HEK293 (cell line): Measurements from ENCODE around the gene ARL6IP5.

Experiments used
- CTCF ChIA-PET: fragments of 350-600 bp; formaldehyde crosslinking; extraction: SDS; loops from one replicate; lab custom pipeline; 2021; ENCODE audit warnings: antibody characterized with exemption; lab: Yijun Ruan, JAX
- POLR2A ChIA-PET: fragments of 300-600 bp; formaldehyde crosslinking; extraction: SDS; loops from one replicate; lab custom pipeline; 2020; ENCODE audit warnings: antibody characterized with exemption, inconsistent platforms; lab: Yijun Ruan, JAX
- H3K27ac ChIP-seq: fragments of 200-500 bp; sonication (Bioruptor generic); 2 replicates; pipeline ENCODE4 v1.5.1; 2014; ENCODE audit warnings: low read depth, low read length, control low read depth, inconsistent platforms; ENCODE audit errors: extremely low read depth
- H3K36me3 ChIP-seq, 2 experiments: fragments of 200-500 bp in 1 of 2; sonication (Bioruptor generic) in 1 of 2; 1 replicate in 1 of 2; 2 replicates in 1 of 2; pipeline ENCODE4 v1.5.1; 2014 to 2017; ENCODE audit warnings: inconsistent platforms in 2 of 2, low read length in 2 of 2; ENCODE audit not compliant: control insufficient read depth in 2 of 2, insufficient read depth in 1 of 2
- H3K4me1 ChIP-seq: fragments of 200-500 bp; sonication (Bioruptor generic); 2 replicates; pipeline ENCODE4 v1.5.1; 2014; ENCODE audit warnings: mild to moderate bottlenecking, low read length, inconsistent platforms; ENCODE audit not compliant: control insufficient read depth, insufficient read depth
- H3K4me3 ChIP-seq: 2 replicates; pipeline ENCODE4 v1.5.1; 2011; ENCODE audit warnings: low read depth, mild to moderate bottlenecking, control low read depth, low read length, moderate library complexity
- H3K9me3 ChIP-seq: fragments of 200-500 bp; sonication (Bioruptor generic); 2 replicates; pipeline ENCODE4 v1.5.1; 2014; ENCODE audit warnings: low read depth, low read length, inconsistent platforms; ENCODE audit not compliant: control insufficient read depth, insufficient read depth
- GLI4 ChIP-seq: fragments of 450-650 bp; formaldehyde crosslinking; IDR thresholded peaks from 2 replicates; pipeline ENCODE4 v1.5.1; 2016; ENCODE audit warnings: missing biosample characterization, missing genetic modification characterization
- KLF1 ChIP-seq: fragments of 450-650 bp; formaldehyde crosslinking; IDR thresholded peaks from 2 replicates; pipeline ENCODE4 v1.5.1; 2016; ENCODE audit warnings: missing biosample characterization, missing genetic modification characterization
- SCRT2 ChIP-seq: fragments of 450-650 bp; formaldehyde crosslinking; IDR thresholded peaks from 2 replicates; pipeline ENCODE4 v1.5.1; 2016; ENCODE audit warnings: missing biosample characterization, missing genetic modification characterization
- ZNF157 ChIP-seq: fragments of 450-650 bp; formaldehyde crosslinking; IDR thresholded peaks from 2 replicates; pipeline ENCODE4 v1.5.1; 2016; ENCODE audit warnings: missing biosample characterization, missing genetic modification characterization
- ZNF221 ChIP-seq: fragments of 450-650 bp; formaldehyde crosslinking; IDR thresholded peaks from 2 replicates; pipeline ENCODE4 v1.5.1; 2017; ENCODE audit warnings: missing biosample characterization, missing genetic modification characterization, borderline replicate concordance
- ZNF311 ChIP-seq: fragments of 450-650 bp; formaldehyde crosslinking; IDR thresholded peaks from 2 replicates; pipeline ENCODE4 v1.5.1; 2017; ENCODE audit warnings: missing biosample characterization, missing genetic modification characterization, borderline replicate concordance
- ZNF350 ChIP-seq: fragments of 450-650 bp; formaldehyde crosslinking; IDR thresholded peaks from 2 replicates; pipeline ENCODE4 v1.5.0; 2017; ENCODE audit warnings: missing biosample characterization, mild to moderate bottlenecking, missing genetic modification characterization
- ZNF777 ChIP-seq: fragments of 450-650 bp; formaldehyde crosslinking; IDR thresholded peaks from 2 replicates; pipeline ENCODE4 v1.5.1; 2017; ENCODE audit warnings: missing biosample characterization, missing genetic modification characterization, borderline replicate concordance
- ZSCAN23 ChIP-seq: fragments of 450-650 bp; formaldehyde crosslinking; IDR thresholded peaks from 2 replicates; pipeline ENCODE4 v1.5.1; 2016; ENCODE audit warnings: missing biosample characterization, missing genetic modification characterization
- TF ChIP-seq, protein P1 (sequence below): fragments of 450-650 bp; formaldehyde crosslinking; IDR thresholded peaks from 2 replicates; pipeline ENCODE4 v1.5.1; 2016; ENCODE audit warnings: missing biosample characterization, missing genetic modification characterization
- TF ChIP-seq, protein P2 (sequence below): fragments of 450-650 bp; IDR thresholded peaks from 2 replicates; pipeline ENCODE4 v1.5.1; 2018; ENCODE audit warnings: missing biosample characterization, missing genetic modification characterization
- TF ChIP-seq, protein P3 (sequence below): fragments of 450-650 bp; formaldehyde crosslinking; IDR thresholded peaks from 2 replicates; pipeline ENCODE4 v1.5.1; 2016; ENCODE audit warnings: missing biosample characterization, missing genetic modification characterization, borderline replicate concordance
- TF ChIP-seq, protein P4 (sequence below): fragments of 450-650 bp; formaldehyde crosslinking; IDR thresholded peaks from 2 replicates; pipeline ENCODE4 v1.5.1; 2017; ENCODE audit warnings: missing biosample characterization, mild to moderate bottlenecking, missing genetic modification characterization, moderate library complexity
- TF ChIP-seq, protein P5 (sequence below): fragments of 450-650 bp; formaldehyde crosslinking; IDR thresholded peaks from 2 replicates; pipeline ENCODE4 v1.5.1; 2017; ENCODE audit warnings: missing biosample characterization, missing genetic modification characterization

ARL6IP5 gene

DNA sequence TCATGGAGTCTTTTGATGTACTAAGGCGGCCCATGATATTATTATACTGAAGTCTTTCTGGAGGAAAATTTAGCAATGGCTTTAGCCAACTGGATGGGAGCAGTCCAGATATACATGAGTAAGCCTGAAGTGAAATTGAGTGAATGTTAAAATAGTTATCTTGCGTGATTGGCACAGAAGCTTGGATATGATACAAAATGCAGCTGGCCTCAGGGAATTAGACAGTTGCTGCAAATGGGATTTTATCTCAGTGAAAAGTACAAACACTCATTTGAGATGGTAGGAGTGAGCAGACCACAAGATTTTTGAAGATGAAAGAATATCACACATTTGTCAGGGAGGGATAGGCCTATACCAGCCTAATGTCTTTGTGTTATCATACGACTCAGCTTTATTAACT lies 28.8 kb downstream of the ARL6IP5 start (continued):
- TF ChIP-seq, protein P1, sequence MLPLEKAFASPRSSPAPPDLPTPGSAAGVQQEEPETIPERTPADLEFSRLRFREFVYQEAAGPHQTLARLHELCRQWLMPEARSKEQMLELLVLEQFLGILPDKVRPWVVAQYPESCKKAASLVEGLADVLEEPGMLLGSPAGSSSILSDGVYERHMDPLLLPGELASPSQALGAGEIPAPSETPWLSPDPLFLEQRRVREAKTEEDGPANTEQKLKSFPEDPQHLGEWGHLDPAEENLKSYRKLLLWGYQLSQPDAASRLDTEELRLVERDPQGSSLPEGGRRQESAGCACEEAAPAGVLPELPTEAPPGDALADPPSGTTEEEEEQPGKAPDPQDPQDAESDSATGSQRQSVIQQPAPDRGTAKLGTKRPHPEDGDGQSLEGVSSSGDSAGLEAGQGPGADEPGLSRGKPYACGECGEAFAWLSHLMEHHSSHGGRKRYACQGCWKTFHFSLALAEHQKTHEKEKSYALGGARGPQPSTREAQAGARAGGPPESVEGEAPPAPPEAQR (tag by site-specific recombination), result no peak
- TF ChIP-seq KLF1 (tag by site-specific recombination), result no peak
- TF ChIP-seq, protein P2, sequence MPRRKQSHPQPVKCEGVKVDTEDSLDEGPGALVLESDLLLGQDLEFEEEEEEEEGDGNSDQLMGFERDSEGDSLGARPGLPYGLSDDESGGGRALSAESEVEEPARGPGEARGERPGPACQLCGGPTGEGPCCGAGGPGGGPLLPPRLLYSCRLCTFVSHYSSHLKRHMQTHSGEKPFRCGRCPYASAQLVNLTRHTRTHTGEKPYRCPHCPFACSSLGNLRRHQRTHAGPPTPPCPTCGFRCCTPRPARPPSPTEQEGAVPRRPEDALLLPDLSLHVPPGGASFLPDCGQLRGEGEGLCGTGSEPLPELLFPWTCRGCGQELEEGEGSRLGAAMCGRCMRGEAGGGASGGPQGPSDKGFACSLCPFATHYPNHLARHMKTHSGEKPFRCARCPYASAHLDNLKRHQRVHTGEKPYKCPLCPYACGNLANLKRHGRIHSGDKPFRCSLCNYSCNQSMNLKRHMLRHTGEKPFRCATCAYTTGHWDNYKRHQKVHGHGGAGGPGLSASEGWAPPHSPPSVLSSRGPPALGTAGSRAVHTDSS, result no peak
- TF ChIP-seq, protein P3, sequence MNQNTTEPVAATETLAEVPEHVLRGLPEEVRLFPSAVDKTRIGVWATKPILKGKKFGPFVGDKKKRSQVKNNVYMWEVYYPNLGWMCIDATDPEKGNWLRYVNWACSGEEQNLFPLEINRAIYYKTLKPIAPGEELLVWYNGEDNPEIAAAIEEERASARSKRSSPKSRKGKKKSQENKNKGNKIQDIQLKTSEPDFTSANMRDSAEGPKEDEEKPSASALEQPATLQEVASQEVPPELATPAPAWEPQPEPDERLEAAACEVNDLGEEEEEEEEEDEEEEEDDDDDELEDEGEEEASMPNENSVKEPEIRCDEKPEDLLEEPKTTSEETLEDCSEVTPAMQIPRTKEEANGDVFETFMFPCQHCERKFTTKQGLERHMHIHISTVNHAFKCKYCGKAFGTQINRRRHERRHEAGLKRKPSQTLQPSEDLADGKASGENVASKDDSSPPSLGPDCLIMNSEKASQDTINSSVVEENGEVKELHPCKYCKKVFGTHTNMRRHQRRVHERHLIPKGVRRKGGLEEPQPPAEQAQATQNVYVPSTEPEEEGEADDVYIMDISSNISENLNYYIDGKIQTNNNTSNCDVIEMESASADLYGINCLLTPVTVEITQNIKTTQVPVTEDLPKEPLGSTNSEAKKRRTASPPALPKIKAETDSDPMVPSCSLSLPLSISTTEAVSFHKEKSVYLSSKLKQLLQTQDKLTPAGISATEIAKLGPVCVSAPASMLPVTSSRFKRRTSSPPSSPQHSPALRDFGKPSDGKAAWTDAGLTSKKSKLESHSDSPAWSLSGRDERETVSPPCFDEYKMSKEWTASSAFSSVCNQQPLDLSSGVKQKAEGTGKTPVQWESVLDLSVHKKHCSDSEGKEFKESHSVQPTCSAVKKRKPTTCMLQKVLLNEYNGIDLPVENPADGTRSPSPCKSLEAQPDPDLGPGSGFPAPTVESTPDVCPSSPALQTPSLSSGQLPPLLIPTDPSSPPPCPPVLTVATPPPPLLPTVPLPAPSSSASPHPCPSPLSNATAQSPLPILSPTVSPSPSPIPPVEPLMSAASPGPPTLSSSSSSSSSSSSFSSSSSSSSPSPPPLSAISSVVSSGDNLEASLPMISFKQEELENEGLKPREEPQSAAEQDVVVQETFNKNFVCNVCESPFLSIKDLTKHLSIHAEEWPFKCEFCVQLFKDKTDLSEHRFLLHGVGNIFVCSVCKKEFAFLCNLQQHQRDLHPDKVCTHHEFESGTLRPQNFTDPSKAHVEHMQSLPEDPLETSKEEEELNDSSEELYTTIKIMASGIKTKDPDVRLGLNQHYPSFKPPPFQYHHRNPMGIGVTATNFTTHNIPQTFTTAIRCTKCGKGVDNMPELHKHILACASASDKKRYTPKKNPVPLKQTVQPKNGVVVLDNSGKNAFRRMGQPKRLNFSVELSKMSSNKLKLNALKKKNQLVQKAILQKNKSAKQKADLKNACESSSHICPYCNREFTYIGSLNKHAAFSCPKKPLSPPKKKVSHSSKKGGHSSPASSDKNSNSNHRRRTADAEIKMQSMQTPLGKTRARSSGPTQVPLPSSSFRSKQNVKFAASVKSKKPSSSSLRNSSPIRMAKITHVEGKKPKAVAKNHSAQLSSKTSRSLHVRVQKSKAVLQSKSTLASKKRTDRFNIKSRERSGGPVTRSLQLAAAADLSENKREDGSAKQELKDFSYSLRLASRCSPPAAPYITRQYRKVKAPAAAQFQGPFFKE (tag by site-specific recombination), result no peak
- TF ChIP-seq ZSCAN23 (tag by site-specific recombination), result no peak
- TF ChIP-seq, protein P4, sequence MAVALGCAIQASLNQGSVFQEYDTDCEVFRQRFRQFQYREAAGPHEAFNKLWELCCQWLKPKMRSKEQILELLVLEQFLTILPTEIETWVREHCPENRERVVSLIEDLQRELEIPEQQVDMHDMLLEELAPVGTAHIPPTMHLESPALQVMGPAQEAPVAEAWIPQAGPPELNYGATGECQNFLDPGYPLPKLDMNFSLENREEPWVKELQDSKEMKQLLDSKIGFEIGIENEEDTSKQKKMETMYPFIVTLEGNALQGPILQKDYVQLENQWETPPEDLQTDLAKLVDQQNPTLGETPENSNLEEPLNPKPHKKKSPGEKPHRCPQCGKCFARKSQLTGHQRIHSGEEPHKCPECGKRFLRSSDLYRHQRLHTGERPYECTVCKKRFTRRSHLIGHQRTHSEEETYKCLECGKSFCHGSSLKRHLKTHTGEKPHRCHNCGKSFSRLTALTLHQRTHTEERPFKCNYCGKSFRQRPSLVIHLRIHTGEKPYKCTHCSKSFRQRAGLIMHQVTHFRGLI (tag by site-specific recombination), result no peak
- TF ChIP-seq ZNF350 (tag by site-specific recombination), result no peak
- no peak for TF ChIP-seq ZNF221 (tag by site-specific recombination)
- no peak for TF ChIP-seq ZNF777 (tag by site-specific recombination)
- TF ChIP-seq, protein P5, sequence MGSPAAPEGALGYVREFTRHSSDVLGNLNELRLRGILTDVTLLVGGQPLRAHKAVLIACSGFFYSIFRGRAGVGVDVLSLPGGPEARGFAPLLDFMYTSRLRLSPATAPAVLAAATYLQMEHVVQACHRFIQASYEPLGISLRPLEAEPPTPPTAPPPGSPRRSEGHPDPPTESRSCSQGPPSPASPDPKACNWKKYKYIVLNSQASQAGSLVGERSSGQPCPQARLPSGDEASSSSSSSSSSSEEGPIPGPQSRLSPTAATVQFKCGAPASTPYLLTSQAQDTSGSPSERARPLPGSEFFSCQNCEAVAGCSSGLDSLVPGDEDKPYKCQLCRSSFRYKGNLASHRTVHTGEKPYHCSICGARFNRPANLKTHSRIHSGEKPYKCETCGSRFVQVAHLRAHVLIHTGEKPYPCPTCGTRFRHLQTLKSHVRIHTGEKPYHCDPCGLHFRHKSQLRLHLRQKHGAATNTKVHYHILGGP (tag by site-specific recombination), result no peak
- TF ChIP-seq ZNF157 (tag by site-specific recombination), result no peak
- TF ChIP-seq ZNF311 (tag by site-specific recombination), result no peak

DNA sequence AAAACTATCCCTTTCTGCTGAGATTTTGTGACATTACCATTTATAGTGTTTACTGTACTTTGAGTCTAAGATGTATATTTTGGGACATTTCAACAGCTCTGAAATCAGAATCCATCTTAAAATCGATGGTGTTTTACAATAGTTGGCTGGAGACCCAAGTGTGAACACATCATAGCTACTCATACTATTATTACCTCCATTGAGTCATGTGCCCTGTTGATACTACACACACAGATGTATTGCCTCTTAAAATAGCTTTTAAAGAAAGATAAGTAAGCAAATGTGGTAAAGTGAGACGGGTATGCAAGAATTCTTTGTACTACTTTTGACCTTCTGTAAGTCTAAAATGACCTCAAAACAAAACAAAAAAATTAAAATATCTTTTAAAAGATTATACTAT lies 31.0 kb downstream of the ARL6IP5 start:
- no peaks in the 10 kb centered on the region for H3K4me1 ChIP-seq
- ChIA-PET POLR2A (no interaction called here), CTCF (interaction anchor here (1.2 kb wide), 1 partner anchor 11 kb away, joined by 3 read pairs; no protein-coding TSS in a partner anchor)
- H3K27ac ChIP-seq, result no peak overlapping the region
- no peaks in the 10 kb centered on the region for H3K36me3 ChIP-seq
- TF ChIP-seq SCRT2 (tag by site-specific recombination), result peak; percentile 36; the same call in 1 of the 2 replicates
- no peak for TF ChIP-seq GLI4
- H3K4me3 ChIP-seq, result no peak overlapping the region
- H3K9me3 ChIP-seq, result no peaks in the 10 kb centered on the region
